ENCODE data around the gene ASAP2.

DNA sequence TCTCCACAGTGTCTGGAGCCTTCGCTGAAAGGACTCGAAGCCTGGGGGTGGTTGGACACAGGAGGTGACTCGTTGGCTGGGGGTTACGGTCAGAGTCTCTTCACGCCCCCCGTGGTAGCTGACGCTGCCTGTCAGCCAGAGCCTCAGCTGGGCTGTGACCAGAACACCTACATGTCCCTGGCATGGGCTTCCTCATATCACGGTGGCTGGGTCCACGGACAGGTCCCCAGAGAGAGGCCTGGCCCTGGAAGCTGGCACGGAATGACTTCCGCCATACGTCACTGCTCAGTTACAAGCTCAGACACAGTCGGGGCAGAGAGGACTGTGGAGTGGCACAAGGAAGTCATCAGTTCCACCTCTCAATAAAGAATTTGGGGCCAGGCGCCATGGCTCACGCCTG, 188.2 kb downstream of the ASAP2 start:
- TF ChIP-seq EP300 (IDR thresholded peaks at IDR 0.05): no peak
- no peak for TF ChIP-seq POLR2AphosphoS5 (IDR thresholded peaks at IDR 0.05)
